PFSK-1 (cell line): ENCODE data around the gene PFKP.

Experiments used
- POLR2AphosphoS5 ChIP-seq: IDR thresholded peaks from 2 replicates; pipeline ENCODE4 v1.6.1; 2012; ENCODE audit warnings: low read depth, mild to moderate bottlenecking, control low read depth, low read length, moderate library complexity
- REST ChIP-seq, 2 experiments: IDR thresholded peaks; 2 replicates each; pipeline versions ENCODE4 v1.6.1 to v1.8.0; 2011 to 2012; ENCODE audit warnings: low read depth in 2 of 2, low read length in 2 of 2, control low read depth in 1 of 2, inconsistent platforms in 1 of 2, mild to moderate bottlenecking in 1 of 2, moderate library complexity in 1 of 2; ENCODE audit not compliant: insufficient read depth in 1 of 2
- TAF1 ChIP-seq: IDR thresholded peaks from 2 replicates; pipeline ENCODE4 v1.6.1; 2012; ENCODE audit warnings: low read length, control low read depth, borderline replicate concordance; ENCODE audit not compliant: insufficient read depth

DNA sequence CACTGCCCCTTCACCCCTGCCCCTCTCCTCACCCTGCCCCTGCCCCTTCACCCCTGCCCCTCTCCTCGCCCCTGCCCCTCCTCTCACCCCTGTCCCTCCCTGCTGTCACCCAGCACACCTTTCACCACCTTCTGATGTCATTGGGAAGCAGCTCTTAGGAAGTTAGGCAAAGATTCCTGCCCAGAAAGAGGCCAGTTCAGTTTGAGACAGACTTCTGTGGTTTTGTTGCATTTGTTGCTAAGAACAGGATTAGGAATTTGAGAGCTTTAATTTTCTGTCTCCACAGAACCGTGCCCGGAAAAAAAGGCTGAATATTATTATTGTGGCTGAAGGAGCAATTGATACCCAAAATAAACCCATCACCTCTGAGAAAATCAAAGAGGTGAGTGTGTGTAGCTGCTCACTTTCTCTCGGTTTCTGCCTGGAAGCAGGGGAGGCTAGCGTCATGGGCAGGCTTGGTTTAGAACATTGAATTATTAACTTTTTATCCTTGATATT, 39.6 kb downstream of the PFKP start:
- no peak for TF ChIP-seq POLR2AphosphoS5
- TF ChIP-seq TAF1 = no peak
- no peak for TF ChIP-seq REST (IDR thresholded peaks at IDR 0.05; ENCODE audit: insufficient read depth in 1 of 2, low read depth in 2 of 2, low read length in 2 of 2)
